A549 (cell line): ENCODE data around the gene TERB2.
"Not testable (repeated sequence)": the region's sequence is repeated elsewhere in the genome, so short reads cannot be mapped to it uniquely, and the experiment has no call there.

Experiments used
- CHD4 ChIP-seq: fragments of 200-600 bp; sonication (generic); IDR thresholded peaks from 2 replicates; pipeline ENCODE4 v1.6.1; 2016; ENCODE audit warnings: antibody characterized with exemption, mild to moderate bottlenecking, borderline replicate concordance
- CTCF ChIP-seq: fragments of >200 bp; sonication (Bioruptor Twin); formaldehyde crosslinking; IDR thresholded peaks from 3 replicates; pipeline ENCODE4 v1.5.1; 2016

DNA sequence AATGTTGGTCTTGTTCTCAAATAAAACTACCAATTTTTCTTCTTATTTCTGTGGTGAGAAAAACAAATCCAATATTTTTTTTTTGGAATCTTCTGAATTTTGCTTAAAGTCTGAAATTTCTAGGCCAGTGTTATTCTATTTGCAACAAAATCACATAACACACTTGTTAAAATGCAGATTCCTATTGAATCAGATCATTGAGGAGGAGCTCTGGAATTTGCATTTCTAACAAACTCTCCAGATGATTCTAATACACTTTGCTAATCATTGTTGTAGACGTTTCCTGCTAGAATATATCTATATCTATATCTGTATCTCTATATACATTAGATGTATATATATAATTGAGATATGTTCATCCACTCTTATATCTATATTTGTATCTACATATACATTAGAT lies 27.8 kb upstream of the TERB2 start:
- not testable (repeated sequence) for TF ChIP-seq CTCF, CHD4
